Endodermal cell (in vitro differentiated cells): Measurements from ENCODE around the gene MMADHC. TPM values are rescaled to one million over a fixed set of nuclear protein-coding genes. Genes with fewer than 3 reads are reported as not detected.

Experiments
- DNase-seq: peaks from one replicate; pipeline ENCODE4 v3.0.0-alpha.2; 2017
- H3K27ac ChIP-seq: 2 replicates; pipeline ENCODE4 v1.5.1; 2013; ENCODE audit warnings: mild to moderate bottlenecking, low read depth, low read length, moderate library complexity
- H3K27me3 ChIP-seq: 2 replicates; pipeline ENCODE4 v1.6.1; 2013; ENCODE audit warnings: mild to moderate bottlenecking, low read length, moderate library complexity; ENCODE audit not compliant: insufficient read depth, control insufficient read depth, poor library complexity, severe bottlenecking
- H3K36me3 ChIP-seq: 2 replicates; pipeline ENCODE4 v1.7.0; 2013; ENCODE audit warnings: mild to moderate bottlenecking, low read length, moderate library complexity; ENCODE audit not compliant: control insufficient read depth, insufficient read depth
- H3K4me1 ChIP-seq: one replicate; pipeline ENCODE4 v1.7.0; 2013; ENCODE audit warnings: low read length; ENCODE audit not compliant: control insufficient read depth, insufficient read depth
- H3K4me3 ChIP-seq: 2 replicates; pipeline ENCODE4 v1.5.1; 2013; ENCODE audit warnings: mild to moderate bottlenecking, low read length, moderate library complexity
- H3K9ac ChIP-seq: 2 replicates; pipeline ENCODE4 v1.6.1; 2013; ENCODE audit warnings: mild to moderate bottlenecking, low read length, moderate library complexity; ENCODE audit not compliant: poor library complexity, severe bottlenecking; ENCODE audit errors: extremely low read depth
- H3K9me3 ChIP-seq: 2 replicates; pipeline ENCODE4 v1.6.1; 2013; ENCODE audit warnings: mild to moderate bottlenecking, low read length, moderate library complexity; ENCODE audit not compliant: control insufficient read depth
- H3K27ac Mint-ChIP-seq: 2 replicates; pipeline ENCODE4 v1.8.0; 2020; ENCODE audit warnings: mixed read lengths
- H3K27me3 Mint-ChIP-seq: 2 replicates; pipeline ENCODE4 v1.8.0; 2021; ENCODE audit warnings: mild to moderate bottlenecking, mixed read lengths; ENCODE audit not compliant: insufficient read depth
- H3K36me3 Mint-ChIP-seq: 2 replicates; pipeline ENCODE4 v1.8.0; 2020; ENCODE audit warnings: low read depth, mixed read lengths
- H3K4me1 Mint-ChIP-seq: 2 replicates; pipeline ENCODE4 v1.8.0; 2020; ENCODE audit warnings: mixed read lengths
- H3K4me3 Mint-ChIP-seq: 2 replicates; pipeline ENCODE4 v1.8.0; 2020; ENCODE audit warnings: mild to moderate bottlenecking, moderate library complexity, mixed read lengths
- H3K9me3 Mint-ChIP-seq: 2 replicates; pipeline ENCODE4 v1.8.0; 2020; ENCODE audit warnings: mild to moderate bottlenecking, mixed read lengths
- WGBS, 2 experiments: methylation state at CpG; one replicate each; pipeline versions ENCODE4 v1.1.5 to v1.1.7; 2013; ENCODE audit warnings: missing lambda C conversion rate in 2 of 2, mixed read lengths in 1 of 2; ENCODE audit not compliant: insufficient coverage in 1 of 2, insufficient read length in 1 of 2; 5-methylcytosine and 5-hydroxymethylcytosine counted together
- total RNA-seq, 2 donors: library from RNA; stranded (reverse); fragmentation: NEBNext Ultra II Directional in 1 of 2; extraction: Animal tissue kit (Norgen Biotek cat#: 25700) in 1 of 2; gene quantifications; 2 replicates in 1 of 2; 3 replicates in 1 of 2; pipeline ENCODE4 v1.2.1, GENCODE V29; 2021
- TF ChIP-seq, protein P1 (sequence below): fragments of 200-600 bp; sonication (generic); conservative IDR thresholded peaks from 2 replicates; pipeline ENCODE4 v1.5.0; 2021; ENCODE audit warnings: antibody characterized with exemption, mild to moderate bottlenecking

Gene MMADHC
- total RNA-seq, 2 donors from 2014 or later: 105 to 108 TPM

GRCh38 chr2:149585166-149585885 is 2.2 kb downstream of the MMADHC start:
- Mint-ChIP-seq H3K27ac (no peak overlapping the region), H3K27me3 (peaks cover 5% of the 10 kb centered on the region), H3K9me3 (no peaks in the 10 kb centered on the region), H3K4me3 (peak overlapping the region; percentile 93), H3K36me3 (peaks cover 38% of the 10 kb centered on the region), H3K4me1 (peaks cover 18% of the 10 kb centered on the region)
- H3K27me3 ChIP-seq: no peaks in the 10 kb centered on the region
- TF ChIP-seq, protein P1, sequence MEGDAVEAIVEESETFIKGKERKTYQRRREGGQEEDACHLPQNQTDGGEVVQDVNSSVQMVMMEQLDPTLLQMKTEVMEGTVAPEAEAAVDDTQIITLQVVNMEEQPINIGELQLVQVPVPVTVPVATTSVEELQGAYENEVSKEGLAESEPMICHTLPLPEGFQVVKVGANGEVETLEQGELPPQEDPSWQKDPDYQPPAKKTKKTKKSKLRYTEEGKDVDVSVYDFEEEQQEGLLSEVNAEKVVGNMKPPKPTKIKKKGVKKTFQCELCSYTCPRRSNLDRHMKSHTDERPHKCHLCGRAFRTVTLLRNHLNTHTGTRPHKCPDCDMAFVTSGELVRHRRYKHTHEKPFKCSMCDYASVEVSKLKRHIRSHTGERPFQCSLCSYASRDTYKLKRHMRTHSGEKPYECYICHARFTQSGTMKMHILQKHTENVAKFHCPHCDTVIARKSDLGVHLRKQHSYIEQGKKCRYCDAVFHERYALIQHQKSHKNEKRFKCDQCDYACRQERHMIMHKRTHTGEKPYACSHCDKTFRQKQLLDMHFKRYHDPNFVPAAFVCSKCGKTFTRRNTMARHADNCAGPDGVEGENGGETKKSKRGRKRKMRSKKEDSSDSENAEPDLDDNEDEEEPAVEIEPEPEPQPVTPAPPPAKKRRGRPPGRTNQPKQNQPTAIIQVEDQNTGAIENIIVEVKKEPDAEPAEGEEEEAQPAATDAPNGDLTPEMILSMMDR: no peak
- no peaks in the 10 kb centered on the region for H3K4me1 ChIP-seq
- H3K27ac ChIP-seq: no peak overlapping the region
- no peak for DNase-seq
- H3K9ac ChIP-seq: no peak overlapping the region
- H3K36me3 ChIP-seq: peaks cover 53% of the 10 kb centered on the region
- H3K9me3 ChIP-seq: no peaks in the 10 kb centered on the region
- peak overlapping the region; percentile 99 for H3K4me3 ChIP-seq
- 92 to 98% methylated on average over 1 to 2 of the region's 2 CpGs for WGBS, 2 experiments

DNA sequence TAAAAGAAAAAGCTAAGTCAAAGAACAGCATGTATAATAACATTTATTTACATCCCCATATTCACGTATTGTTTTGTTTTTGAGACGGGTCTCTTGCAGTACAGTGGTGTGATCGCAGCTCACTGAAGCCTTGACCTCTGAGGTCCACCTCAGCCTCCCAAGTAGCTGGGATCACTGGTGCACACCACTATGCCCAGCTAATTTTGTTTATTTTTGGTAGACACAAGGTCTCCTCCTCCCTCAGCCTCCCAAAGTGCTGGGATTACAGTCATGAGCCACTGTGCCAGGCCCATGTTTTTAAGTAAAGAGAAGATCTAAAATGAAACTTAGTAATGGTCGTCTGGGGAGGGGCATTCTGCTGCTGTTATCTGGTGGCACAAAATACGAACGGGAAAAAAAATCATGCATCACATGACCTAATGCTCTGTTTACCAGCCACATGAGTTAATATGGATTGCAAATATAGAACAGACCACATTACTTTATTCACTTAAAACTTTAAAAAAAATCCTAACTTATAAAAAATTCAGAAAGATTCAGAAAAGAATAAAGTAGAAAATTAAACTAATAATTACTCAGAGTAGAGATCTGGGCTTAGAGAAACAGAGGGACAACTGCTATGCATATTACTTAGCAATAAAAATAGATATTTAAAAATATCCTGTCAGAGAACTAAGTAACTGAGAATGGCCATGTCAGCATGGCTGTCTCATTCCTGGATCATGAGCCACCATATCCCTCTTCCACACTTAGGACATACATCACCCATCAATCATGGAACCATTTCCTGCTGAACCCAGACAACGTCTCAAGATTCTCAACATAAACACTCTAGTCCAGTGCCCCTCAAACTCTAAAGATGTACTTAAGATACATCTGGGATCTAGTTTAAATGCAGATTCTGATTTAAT is 7.3 kb downstream of the MMADHC start:
- 90 to 98% methylated on average over 3 to 7 of the region's 7 CpGs for WGBS, 2 experiments
- Mint-ChIP-seq H3K27ac (peak overlapping the region; percentile 42), H3K36me3 (peaks cover 62% of the 10 kb centered on the region)

DNA sequence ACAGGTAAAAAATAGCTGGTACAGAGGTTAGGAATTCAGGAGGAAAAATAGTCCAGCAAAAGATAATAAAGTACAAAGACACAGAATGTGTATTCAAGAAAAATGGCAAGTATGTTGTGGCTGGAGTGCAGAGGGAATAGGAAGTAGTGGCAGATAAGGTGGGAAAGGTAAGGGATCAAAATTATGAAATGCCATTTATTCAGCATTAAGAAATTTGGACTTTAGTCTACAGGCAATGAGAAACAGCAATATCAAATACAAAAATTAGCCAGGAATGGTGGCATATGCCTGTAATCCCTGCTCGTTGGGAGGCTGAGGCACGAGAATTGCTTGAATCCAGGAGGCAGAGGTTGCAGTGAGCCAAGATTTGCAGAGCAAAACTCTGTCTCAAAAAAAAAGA is 10.3 kb downstream of the MMADHC start:
- no peak for DNase-seq
- no peak overlapping the region for H3K9ac ChIP-seq
- H3K4me3 ChIP-seq: no peak overlapping the region
- H3K27me3 Mint-ChIP-seq: no peaks in the 10 kb centered on the region
- H3K36me3 Mint-ChIP-seq: peaks cover 56% of the 10 kb centered on the region
- TF ChIP-seq, protein P1: no peak
- H3K9me3 Mint-ChIP-seq: no peaks in the 10 kb centered on the region
- H3K36me3 ChIP-seq: peaks cover 96% of the 10 kb centered on the region
- no peaks in the 10 kb centered on the region for H3K9me3 ChIP-seq
- no peaks in the 10 kb centered on the region for H3K27me3 ChIP-seq
- no peak overlapping the region for H3K27ac ChIP-seq
- H3K4me1 Mint-ChIP-seq: no peaks in the 10 kb centered on the region
- no peak overlapping the region for H3K4me3 Mint-ChIP-seq
- H3K27ac Mint-ChIP-seq: no peak overlapping the region
- no peaks in the 10 kb centered on the region for H3K4me1 ChIP-seq
- 87 to 100% methylated on average over 2 of the region's 2 CpGs for WGBS, 2 experiments

More for the DNA sequence above, 7.3 kb downstream of the MMADHC start:
- H3K27me3 ChIP-seq: no peaks in the 10 kb centered on the region
- H3K4me1 Mint-ChIP-seq: peaks cover 7% of the 10 kb centered on the region
- no peaks in the 10 kb centered on the region for H3K27me3 Mint-ChIP-seq
- H3K9me3 Mint-ChIP-seq: no peaks in the 10 kb centered on the region
- H3K9ac ChIP-seq: no peak overlapping the region
- no peak overlapping the region for H3K4me3 ChIP-seq
- no peak overlapping the region for H3K27ac ChIP-seq
- peaks cover 95% of the 10 kb centered on the region for H3K36me3 ChIP-seq
- no peak overlapping the region for H3K4me3 Mint-ChIP-seq
- no peaks in the 10 kb centered on the region for H3K4me1 ChIP-seq
- no peak for DNase-seq
- no peaks in the 10 kb centered on the region for H3K9me3 ChIP-seq
- TF ChIP-seq, protein P1: no peak
